ENCODE measurements around the gene CHD1L.

Gene CHD1L

GRCh38 chr1:147208619-147209018, 33.9 kb upstream of the CHD1L start:
- H4K20me1 ChIP-seq (ENCODE audit: insufficient read depth, low read length, poor library complexity, severe bottlenecking): no peaks in the 10 kb centered on the region

GRCh38 chr1:147209825-147210821, 32.4 kb upstream of the CHD1L start:
- TF ChIP-seq EZH2phosphoT487 (IDR thresholded peaks at IDR 0.05; ENCODE audit: borderline replicate concordance): no peak
- TF ChIP-seq, protein P1, sequence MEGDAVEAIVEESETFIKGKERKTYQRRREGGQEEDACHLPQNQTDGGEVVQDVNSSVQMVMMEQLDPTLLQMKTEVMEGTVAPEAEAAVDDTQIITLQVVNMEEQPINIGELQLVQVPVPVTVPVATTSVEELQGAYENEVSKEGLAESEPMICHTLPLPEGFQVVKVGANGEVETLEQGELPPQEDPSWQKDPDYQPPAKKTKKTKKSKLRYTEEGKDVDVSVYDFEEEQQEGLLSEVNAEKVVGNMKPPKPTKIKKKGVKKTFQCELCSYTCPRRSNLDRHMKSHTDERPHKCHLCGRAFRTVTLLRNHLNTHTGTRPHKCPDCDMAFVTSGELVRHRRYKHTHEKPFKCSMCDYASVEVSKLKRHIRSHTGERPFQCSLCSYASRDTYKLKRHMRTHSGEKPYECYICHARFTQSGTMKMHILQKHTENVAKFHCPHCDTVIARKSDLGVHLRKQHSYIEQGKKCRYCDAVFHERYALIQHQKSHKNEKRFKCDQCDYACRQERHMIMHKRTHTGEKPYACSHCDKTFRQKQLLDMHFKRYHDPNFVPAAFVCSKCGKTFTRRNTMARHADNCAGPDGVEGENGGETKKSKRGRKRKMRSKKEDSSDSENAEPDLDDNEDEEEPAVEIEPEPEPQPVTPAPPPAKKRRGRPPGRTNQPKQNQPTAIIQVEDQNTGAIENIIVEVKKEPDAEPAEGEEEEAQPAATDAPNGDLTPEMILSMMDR (conservative IDR thresholded peaks at IDR 0.05; ENCODE audit: low read length): no peak
- no peak overlapping the region for H3K4me2 ChIP-seq (ENCODE audit: low read depth, low read length, poor library complexity, severe bottlenecking)
- no peaks in the 10 kb centered on the region for H3F3A ChIP-seq (ENCODE audit: low read depth)
- no peaks in the 10 kb centered on the region for H3K79me2 ChIP-seq (ENCODE audit: insufficient read depth, low read length)
- H3K9ac ChIP-seq (ENCODE audit: low read depth, low read length, poor library complexity, severe bottlenecking): no peak overlapping the region
- H3K4me3 ChIP-seq (ENCODE audit: low read length, poor library complexity, severe bottlenecking): no peak overlapping the region
- peaks cover 8% of the 10 kb centered on the region for H3K4me1 ChIP-seq (ENCODE audit: insufficient read depth, low read length, poor library complexity, severe bottlenecking)
- H3K27me3 ChIP-seq (ENCODE audit: insufficient read depth, low read length, poor library complexity, severe bottlenecking): no peaks in the 10 kb centered on the region
- no peaks in the 10 kb centered on the region for H3K36me3 ChIP-seq (ENCODE audit: insufficient read depth, low read length)
- H3K9me2 ChIP-seq (replicated peaks; ENCODE audit: low read depth, low read length): no peaks in the 10 kb centered on the region
- no peak overlapping the region for H2AFZ ChIP-seq (ENCODE audit: low read length)
- no peaks in the 10 kb centered on the region for H3K9me3 ChIP-seq (ENCODE audit: insufficient read depth, low read depth, low read length)
- H4K20me1 ChIP-seq (ENCODE audit: insufficient read depth, low read length, poor library complexity, severe bottlenecking): no peaks in the 10 kb centered on the region

More at GRCh38 chr1:147208619-147209018, 33.9 kb upstream of the CHD1L start:
- Histone ChIP-seq H3K4me2 (ENCODE audit: low read depth, low read length, poor library complexity, severe bottlenecking) (no peak overlapping the region), H3K36me3 (ENCODE audit: insufficient read depth, low read length) (no peaks in the 10 kb centered on the region), H3F3A (ENCODE audit: low read depth) (no peaks in the 10 kb centered on the region), H2AFZ (ENCODE audit: low read length) (no peak overlapping the region), H3K9me3 (ENCODE audit: insufficient read depth, low read depth, low read length) (no peaks in the 10 kb centered on the region), H3K4me3 (ENCODE audit: low read length, poor library complexity, severe bottlenecking) (no peak overlapping the region), H3K27me3 (ENCODE audit: insufficient read depth, low read length, poor library complexity, severe bottlenecking) (no peaks in the 10 kb centered on the region), H3K9me2 (replicated peaks; ENCODE audit: low read depth, low read length) (no peaks in the 10 kb centered on the region), H3K79me2 (ENCODE audit: insufficient read depth, low read length) (no peaks in the 10 kb centered on the region), H3K9ac (ENCODE audit: low read depth, low read length, poor library complexity, severe bottlenecking) (no peak overlapping the region), H3K4me1 (ENCODE audit: insufficient read depth, low read length, poor library complexity, severe bottlenecking) (peaks cover 13% of the 10 kb centered on the region)
- no peak for TF ChIP-seq EZH2phosphoT487 (IDR thresholded peaks at IDR 0.05; ENCODE audit: borderline replicate concordance)
- TF ChIP-seq, protein P1 (conservative IDR thresholded peaks at IDR 0.05; ENCODE audit: low read length): no peak

DNA sequence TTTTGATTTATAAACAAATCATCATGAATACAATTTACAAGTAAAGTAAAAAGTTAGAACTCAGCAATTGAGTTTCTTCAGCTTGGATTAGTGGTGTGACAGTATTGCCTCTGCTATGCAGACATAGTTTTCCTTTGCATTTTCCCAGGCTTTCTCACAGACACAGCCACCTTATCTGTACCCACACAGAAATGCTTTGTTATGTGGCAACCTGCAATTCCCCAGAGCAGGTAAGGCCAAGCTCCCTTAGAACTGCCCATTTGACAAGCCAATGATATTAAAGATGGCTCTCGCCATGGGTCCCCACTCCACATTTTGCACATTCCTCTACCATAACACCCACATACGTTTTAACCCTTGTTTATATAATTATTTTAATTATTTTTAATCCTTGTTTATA, 31.5 kb upstream of the CHD1L start:
- H3F3A ChIP-seq (ENCODE audit: low read depth): no peaks in the 10 kb centered on the region
- H3K4me2 ChIP-seq (ENCODE audit: low read depth, low read length, poor library complexity, severe bottlenecking): no peak overlapping the region
- H3K9me3 ChIP-seq (ENCODE audit: insufficient read depth, low read depth, low read length): no peaks in the 10 kb centered on the region
- no peak overlapping the region for H3K4me3 ChIP-seq (ENCODE audit: low read length, poor library complexity, severe bottlenecking)
- no peaks in the 10 kb centered on the region for H3K9me2 ChIP-seq (replicated peaks; ENCODE audit: low read depth, low read length)
- no peaks in the 10 kb centered on the region for H4K20me1 ChIP-seq (ENCODE audit: insufficient read depth, low read length, poor library complexity, severe bottlenecking)
- no peaks in the 10 kb centered on the region for H3K27me3 ChIP-seq (ENCODE audit: insufficient read depth, low read length, poor library complexity, severe bottlenecking)
- peaks cover 11% of the 10 kb centered on the region for H3K4me1 ChIP-seq (ENCODE audit: insufficient read depth, low read length, poor library complexity, severe bottlenecking)
- TF ChIP-seq, protein P1 (conservative IDR thresholded peaks at IDR 0.05; ENCODE audit: low read length): no peak
- TF ChIP-seq EZH2phosphoT487 (IDR thresholded peaks at IDR 0.05; ENCODE audit: borderline replicate concordance): no peak
- H3K9ac ChIP-seq (ENCODE audit: low read depth, low read length, poor library complexity, severe bottlenecking): no peak overlapping the region
- no peaks in the 10 kb centered on the region for H3K36me3 ChIP-seq (ENCODE audit: insufficient read depth, low read length)
- no peaks in the 10 kb centered on the region for H3K79me2 ChIP-seq (ENCODE audit: insufficient read depth, low read length)
- no peak overlapping the region for H2AFZ ChIP-seq (ENCODE audit: low read length)

All from Loucy (cell line).